Esophagus squamous epithelium (tissue), 4 donors: Measurements from ENCODE around the gene CAMTA1.

Source experiments
- POLR2A ChIP-seq, 4 donors: fragments of 450-650 bp; IDR thresholded peaks; one replicate each; pipeline ENCODE4 v1.6.1; 2017; ENCODE audit warnings: antibody characterized with exemption in 4 of 4, mild to moderate bottlenecking in 4 of 4, moderate library complexity in 3 of 4
- TF ChIP-seq, protein P1 (sequence below), 6 experiments: fragments of 450-650 bp in 4 of 6; fragments of 200-600 bp in 2 of 6; sonication (generic) in 2 of 6; IDR thresholded peaks; one replicate each; pipeline ENCODE4 v1.5.1; 2016 to 2019; ENCODE audit warnings: antibody characterized with exemption in 6 of 6, mild to moderate bottlenecking in 4 of 6, moderate library complexity in 4 of 6

DNA sequence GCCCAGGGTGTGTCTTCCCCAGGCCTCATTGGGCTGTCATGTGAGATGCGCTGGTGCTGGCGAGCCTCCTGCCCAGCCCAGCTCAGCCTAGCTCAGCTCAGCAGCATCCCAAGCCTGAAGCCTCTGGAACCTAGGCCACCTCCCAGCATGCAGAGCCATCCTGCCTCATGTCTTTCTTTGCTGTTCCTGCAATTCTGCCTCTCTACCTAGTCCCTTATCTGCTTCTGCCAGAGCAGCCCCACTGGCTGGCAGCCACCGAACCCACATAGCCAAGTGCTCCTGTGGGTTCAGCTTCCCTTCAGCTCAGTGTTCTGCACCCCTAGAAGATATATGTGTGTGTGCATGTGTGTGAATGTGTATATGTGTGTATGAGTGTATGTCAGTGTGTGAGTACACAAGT is 694.3 kb downstream of the CAMTA1 start:
- TF ChIP-seq POLR2A (IDR thresholded peaks at IDR 0.05) = no peak
- TF ChIP-seq, protein P1, sequence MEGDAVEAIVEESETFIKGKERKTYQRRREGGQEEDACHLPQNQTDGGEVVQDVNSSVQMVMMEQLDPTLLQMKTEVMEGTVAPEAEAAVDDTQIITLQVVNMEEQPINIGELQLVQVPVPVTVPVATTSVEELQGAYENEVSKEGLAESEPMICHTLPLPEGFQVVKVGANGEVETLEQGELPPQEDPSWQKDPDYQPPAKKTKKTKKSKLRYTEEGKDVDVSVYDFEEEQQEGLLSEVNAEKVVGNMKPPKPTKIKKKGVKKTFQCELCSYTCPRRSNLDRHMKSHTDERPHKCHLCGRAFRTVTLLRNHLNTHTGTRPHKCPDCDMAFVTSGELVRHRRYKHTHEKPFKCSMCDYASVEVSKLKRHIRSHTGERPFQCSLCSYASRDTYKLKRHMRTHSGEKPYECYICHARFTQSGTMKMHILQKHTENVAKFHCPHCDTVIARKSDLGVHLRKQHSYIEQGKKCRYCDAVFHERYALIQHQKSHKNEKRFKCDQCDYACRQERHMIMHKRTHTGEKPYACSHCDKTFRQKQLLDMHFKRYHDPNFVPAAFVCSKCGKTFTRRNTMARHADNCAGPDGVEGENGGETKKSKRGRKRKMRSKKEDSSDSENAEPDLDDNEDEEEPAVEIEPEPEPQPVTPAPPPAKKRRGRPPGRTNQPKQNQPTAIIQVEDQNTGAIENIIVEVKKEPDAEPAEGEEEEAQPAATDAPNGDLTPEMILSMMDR (IDR thresholded peaks at IDR 0.05) = no peak
